Activated CD8-positive, alpha-beta memory T cell treated with anti-CD3 and anti-CD28 coated beads, Interleukin-2, amount 10 ng/mL, durations not matched to agents 7 days and 5 days (primary cell): ENCODE measurements around the gene F7. TPM values are rescaled to one million over a fixed set of nuclear protein-coding genes. Genes with fewer than 3 reads are reported as not detected.
"Not testable (repeated sequence)": the region's sequence is repeated elsewhere in the genome, so short reads cannot be mapped to it uniquely, and the experiment has no call there.

Experiments used
- ATAC-seq: fragments of 150-1000 bp; cut with Tn5 transposase; one replicate; pipeline ENCODE4 v1.10.0; 2021; ENCODE audit warnings: moderate library complexity
- CTCF ChIA-PET: fragments of 350-600 bp; sonication (Branson Sonifier 250); formaldehyde crosslinking; loops from one replicate; lab custom pipeline; 2021; ENCODE audit warnings: antibody characterized with exemption; lab: Charles Lee
- DNase-seq: peaks from one replicate; pipeline ENCODE4 v3.0.0-alpha.2; 2020
- H3K27ac Mint-ChIP-seq: one replicate; pipeline ENCODE4 v1.8.0; 2021; ENCODE audit warnings: mild to moderate bottlenecking, mixed read lengths
- H3K27me3 Mint-ChIP-seq: one replicate; pipeline ENCODE4 v1.8.0; 2021; ENCODE audit warnings: mixed read lengths
- H3K36me3 Mint-ChIP-seq: one replicate; pipeline ENCODE4 v1.8.0; 2021; ENCODE audit warnings: mild to moderate bottlenecking, mixed read lengths
- H3K4me1 Mint-ChIP-seq: one replicate; pipeline ENCODE4 v1.8.0; 2021; ENCODE audit warnings: mixed read lengths
- H3K4me3 Mint-ChIP-seq: one replicate; pipeline ENCODE4 v1.8.0; 2021; ENCODE audit warnings: mild to moderate bottlenecking, moderate library complexity, mixed read lengths
- H3K9me3 Mint-ChIP-seq: one replicate; pipeline ENCODE4 v1.8.0; 2022; ENCODE audit warnings: low read depth, mixed read lengths
- total RNA-seq, 2 experiments: library from RNA; stranded (reverse); gene quantifications; one replicate each; pipeline ENCODE4 v1.2.3, GENCODE V29; 2021

The F7 gene
- total RNA-seq, 2 experiments from 2014 or later: not detected

DNA sequence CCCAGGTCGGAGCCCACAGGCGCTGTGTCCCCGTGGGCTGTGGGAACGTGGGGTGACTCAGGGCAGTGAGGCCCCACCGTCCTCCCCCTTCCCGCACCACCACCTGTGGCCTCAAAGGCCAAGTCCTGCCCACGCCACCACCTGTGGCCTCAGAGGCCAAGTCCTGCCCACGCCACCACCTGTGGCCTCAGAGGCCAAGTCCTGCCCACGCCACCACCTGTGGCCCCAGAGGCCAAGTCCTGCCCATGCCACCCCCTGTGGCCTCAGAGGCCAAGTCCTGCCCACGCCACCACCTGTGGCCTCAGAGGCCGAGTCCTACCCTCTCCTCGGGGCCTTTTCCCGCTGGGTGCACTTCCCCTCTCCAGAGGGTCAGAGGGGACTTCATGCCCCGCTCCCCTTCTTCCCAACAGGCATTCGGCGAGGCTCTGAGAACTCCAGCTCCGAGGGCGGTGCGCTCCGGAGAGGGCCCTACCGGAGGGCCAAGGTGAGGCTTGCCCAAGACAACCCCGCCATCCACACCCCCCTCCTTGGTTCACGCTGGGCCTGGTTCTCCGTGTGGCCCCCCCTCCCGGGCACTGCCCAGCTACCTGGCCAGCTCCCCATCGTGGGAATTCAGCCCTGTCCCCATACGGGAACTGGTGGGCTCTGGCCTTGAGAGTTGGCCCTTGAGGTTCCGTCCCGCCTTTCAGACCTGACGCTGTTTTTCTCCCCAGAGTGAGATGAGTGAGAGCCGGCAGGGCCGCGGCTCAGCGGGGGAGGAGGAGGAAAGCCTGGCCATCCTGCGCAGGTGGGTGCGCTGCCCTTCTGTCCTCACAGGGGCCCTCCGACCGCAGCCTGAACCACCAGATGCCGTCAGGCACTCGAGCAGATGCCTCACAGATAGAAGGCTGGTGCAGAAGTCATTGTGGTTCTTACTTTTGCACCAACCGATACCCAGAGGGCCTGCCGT, 27.4 kb upstream of the F7 start:
- no peak overlapping the region for H3K27ac Mint-ChIP-seq
- no peak overlapping the region for H3K4me3 Mint-ChIP-seq
- DNase-seq: no peak
- no peaks in the 10 kb centered on the region for H3K9me3 Mint-ChIP-seq
- ATAC-seq: no peak
- CTCF ChIA-PET: no interaction called here
- H3K4me1 Mint-ChIP-seq: no peaks in the 10 kb centered on the region
- H3K27me3 Mint-ChIP-seq: no peaks in the 10 kb centered on the region
- H3K36me3 Mint-ChIP-seq: no peaks in the 10 kb centered on the region

DNA sequence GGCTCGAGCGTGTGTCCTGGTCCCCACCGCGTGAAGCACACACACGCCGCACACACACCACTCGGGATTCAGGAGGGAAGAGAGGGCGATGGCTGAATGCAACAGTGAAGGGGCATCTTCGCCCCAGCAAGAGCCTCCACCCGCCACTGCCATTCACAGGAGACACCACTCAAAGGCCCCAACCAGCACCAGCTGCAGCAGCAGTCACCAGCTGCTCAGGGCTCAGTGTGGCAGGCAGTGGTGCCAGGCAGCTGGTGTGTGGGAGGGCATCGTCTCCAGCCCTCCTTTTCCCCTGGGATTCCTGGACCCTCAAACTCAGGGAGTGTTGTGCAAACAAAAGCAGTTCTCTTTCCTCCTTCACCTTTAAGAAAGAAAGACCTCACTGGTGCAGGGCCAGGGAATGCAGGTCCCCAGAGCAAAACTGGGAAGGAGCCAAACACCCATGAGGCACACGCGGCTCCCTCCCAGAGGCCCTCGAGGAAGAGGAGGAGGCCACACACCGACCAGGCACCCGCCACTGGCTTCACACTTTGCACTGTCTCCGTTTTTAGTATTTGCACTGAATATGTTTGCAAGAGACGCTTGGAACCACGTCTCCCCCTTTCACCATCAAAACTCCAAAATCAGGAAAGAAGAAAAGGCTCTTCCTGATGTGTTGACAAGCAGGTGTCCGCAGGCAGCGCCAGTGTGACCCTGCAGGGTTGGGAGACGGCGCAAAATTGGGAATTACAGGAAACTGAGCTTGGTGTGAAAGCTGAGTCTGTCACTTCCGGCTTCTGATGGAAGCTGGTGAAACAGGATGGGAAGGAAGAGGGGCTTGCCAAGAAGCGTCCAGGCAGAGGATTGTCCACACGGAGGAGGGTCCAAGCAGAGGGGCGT, 26.4 kb upstream of the F7 start:
- Mint-ChIP-seq H3K36me3 (no peaks in the 10 kb centered on the region), H3K4me3 (no peak overlapping the region), H3K27ac (no peak overlapping the region), H3K9me3 (no peaks in the 10 kb centered on the region), H3K27me3 (no peaks in the 10 kb centered on the region), H3K4me1 (no peaks in the 10 kb centered on the region)
- CTCF ChIA-PET: no interaction called here
- ATAC-seq: no peak
- no peak for DNase-seq

DNA sequence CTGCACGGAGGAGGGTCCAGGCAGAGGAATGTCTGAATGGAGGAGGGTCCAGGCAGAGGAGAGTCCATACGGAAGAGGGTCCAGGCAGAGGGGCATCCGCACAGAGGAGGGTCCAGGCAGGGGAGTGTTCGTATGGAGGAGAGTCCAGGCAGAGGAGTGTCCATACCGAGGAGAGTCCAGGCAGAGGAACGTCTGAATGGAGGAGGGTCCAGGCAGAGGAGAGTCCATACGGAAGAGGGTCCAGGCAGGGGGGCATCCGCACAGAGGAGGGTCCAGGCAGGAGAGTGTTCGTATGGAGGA, 25.9 kb upstream of the F7 start:
- H3K27me3 Mint-ChIP-seq, H3K36me3 Mint-ChIP-seq, H3K4me3 Mint-ChIP-seq, H3K9me3 Mint-ChIP-seq, H3K4me1 Mint-ChIP-seq, CTCF ChIA-PET, H3K27ac Mint-ChIP-seq, ATAC-seq, DNase-seq: not testable (repeated sequence)

DNA sequence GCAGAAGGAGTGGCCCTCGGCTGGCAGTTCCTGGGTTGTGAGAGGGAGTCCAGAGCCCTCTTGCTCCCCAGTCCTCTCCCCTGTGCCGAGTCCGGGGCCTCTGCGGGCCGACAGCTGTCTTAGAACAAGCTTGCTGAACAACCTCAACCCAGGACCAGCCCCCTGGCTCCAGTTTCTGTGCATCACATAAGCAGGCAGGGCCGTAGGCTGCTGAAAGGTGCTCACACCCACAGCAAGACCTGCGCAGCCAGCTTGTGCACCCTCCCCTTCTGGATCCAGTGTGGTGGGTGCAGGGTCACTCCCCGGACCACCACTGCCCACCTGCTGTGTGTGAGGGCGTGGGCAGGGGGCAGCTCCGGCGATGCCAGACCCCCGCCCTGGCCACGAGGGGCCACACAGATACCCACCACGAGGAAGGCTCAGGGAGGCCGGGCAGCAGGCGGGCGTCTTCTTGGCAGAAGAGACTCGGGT, 25.2 kb upstream of the F7 start:
- DNase-seq: no peak
- no peaks in the 10 kb centered on the region for H3K9me3 Mint-ChIP-seq
- no peaks in the 10 kb centered on the region for H3K27me3 Mint-ChIP-seq
- H3K36me3 Mint-ChIP-seq: no peaks in the 10 kb centered on the region
- no peaks in the 10 kb centered on the region for H3K4me1 Mint-ChIP-seq
- no peak overlapping the region for H3K4me3 Mint-ChIP-seq
- H3K27ac Mint-ChIP-seq: no peak overlapping the region
- CTCF ChIA-PET: no interaction called here
- no peak for ATAC-seq

DNA sequence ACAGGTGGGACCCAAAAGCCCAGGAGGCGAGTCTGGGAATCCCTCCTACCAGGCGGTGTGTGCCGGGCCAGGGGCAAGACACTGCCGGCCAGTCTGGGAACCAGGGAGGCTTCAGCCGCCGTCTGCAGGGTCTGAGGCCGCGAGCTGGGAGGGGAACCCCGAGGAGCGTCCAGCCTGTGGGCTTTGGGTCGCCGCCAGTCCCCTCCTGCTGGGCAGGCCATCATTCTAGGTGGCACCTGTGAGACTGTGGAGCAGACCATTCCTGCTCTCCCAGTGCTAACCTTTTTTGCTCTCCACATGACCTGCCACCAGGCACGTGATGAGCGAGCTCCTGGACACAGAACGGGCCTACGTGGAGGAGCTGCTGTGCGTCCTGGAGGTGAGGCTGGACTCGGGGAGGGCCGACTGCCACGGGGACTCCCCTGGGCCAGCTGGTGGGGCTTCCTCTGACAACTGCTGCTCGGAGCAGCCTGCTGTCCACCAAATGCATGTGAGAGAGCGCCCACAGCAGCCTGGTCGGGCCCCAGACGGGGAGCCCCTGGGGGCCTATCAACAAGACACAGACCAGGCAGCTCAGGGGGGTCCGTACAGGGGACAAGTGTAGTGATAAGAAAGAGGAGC, 24.6 kb upstream of the F7 start:
- ATAC-seq: no peak
- CTCF ChIA-PET: no interaction called here
- DNase-seq: no peak
- H3K4me1 Mint-ChIP-seq: no peaks in the 10 kb centered on the region
- no peaks in the 10 kb centered on the region for H3K27me3 Mint-ChIP-seq
- H3K9me3 Mint-ChIP-seq: no peaks in the 10 kb centered on the region
- no peaks in the 10 kb centered on the region for H3K36me3 Mint-ChIP-seq
- H3K4me3 Mint-ChIP-seq: no peak overlapping the region
- no peak overlapping the region for H3K27ac Mint-ChIP-seq

DNA sequence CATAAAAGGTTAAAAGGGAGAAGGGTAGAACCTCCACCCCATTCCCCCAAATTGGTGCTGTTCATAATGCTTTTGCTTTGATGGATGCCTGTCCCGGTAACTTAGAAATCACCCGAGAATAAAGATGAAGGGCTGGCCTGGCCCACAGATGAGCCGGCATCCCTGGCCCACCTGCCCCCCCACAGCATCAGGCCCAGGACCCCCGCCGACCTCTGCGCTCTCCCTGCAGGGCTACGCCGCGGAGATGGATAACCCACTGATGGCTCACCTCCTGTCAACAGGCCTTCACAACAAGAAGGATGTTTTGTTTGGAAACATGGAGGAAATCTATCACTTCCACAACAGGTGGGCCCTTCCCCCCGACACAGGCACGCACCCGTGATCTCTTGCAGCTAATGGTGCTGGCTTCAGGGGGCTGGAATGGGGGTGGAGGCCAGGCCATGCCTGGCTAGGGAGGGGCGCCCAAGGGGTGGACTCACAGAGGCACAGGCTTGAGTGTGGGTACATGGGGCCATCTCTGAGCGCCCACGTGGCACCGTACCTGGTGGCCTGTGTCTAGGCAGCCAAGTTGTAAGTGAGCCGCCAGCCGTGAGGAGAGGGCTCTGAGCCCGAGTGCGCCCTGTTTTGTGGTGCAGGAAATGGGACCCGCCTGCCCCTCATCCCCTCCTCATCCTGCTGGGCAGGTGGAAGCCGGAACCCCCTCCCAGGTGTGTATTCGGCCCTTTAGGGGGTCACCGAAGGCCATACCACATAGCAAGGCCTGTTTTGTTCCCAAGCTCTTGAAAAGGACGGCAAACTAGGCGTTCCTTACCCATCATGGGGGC, 23.2 kb upstream of the F7 start:
- Mint-ChIP-seq H3K27me3 (no peaks in the 10 kb centered on the region), H3K27ac (no peak overlapping the region), H3K4me1 (no peaks in the 10 kb centered on the region), H3K9me3 (no peaks in the 10 kb centered on the region), H3K4me3 (no peak overlapping the region), H3K36me3 (no peaks in the 10 kb centered on the region)
- ATAC-seq: no peak
- CTCF ChIA-PET: no interaction called here
- DNase-seq: no peak

DNA sequence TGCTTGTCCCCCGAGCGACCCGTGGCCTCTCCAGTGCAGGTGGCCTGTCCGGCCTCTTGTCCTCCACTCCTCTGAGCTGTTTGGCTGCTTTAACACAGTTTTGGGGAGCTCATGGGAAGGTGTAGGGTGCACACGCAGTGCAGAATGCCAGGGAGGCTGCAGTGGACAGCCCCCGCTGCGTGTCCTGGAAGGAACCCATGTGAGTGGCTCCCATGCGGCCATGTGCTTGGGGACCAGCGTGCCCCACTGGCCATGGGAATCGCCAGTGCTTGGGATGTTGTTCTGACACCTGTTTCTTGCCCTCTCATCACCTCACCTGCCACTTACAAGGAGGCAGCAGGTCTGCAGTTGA, 22.6 kb upstream of the F7 start:
- H3K9me3 Mint-ChIP-seq: no peaks in the 10 kb centered on the region
- no peaks in the 10 kb centered on the region for H3K4me1 Mint-ChIP-seq
- H3K36me3 Mint-ChIP-seq: no peaks in the 10 kb centered on the region
- ATAC-seq: no peak
- CTCF ChIA-PET: no interaction called here
- H3K4me3 Mint-ChIP-seq: no peak overlapping the region
- no peaks in the 10 kb centered on the region for H3K27me3 Mint-ChIP-seq
- no peak overlapping the region for H3K27ac Mint-ChIP-seq
- DNase-seq: no peak

DNA sequence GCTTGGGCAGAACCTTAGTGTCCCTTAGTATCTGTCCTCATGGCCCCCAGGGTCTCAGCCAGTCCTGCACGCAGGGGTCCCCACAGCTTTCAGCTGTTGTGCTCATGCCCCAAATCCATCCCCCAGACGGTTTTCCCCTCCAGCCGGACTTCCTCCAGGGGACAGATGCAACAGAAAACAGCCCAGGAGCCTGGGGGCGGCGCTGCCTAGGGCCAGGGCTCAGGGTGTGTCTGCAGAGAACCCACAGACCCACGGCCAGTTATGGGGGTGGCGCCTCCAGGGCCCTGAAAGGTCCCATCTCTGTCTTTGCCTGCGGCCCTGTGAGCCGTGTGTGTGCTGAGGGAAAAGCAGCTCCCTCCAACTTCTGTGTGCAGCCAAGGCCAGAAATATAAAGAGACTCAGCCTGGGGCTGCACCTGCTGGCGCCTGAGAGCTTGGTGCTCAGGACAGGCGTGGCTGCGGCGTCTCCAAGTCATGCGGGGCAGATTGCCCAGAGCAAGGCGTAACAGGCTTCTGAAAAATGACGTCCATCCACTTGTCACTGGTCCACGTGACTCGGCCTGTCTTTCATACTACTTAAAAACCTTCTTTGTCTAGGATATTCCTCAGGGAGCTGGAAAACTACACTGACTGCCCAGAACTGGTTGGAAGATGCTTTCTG, 22.1 kb upstream of the F7 start:
- H3K36me3 Mint-ChIP-seq: no peaks in the 10 kb centered on the region
- no peak overlapping the region for H3K27ac Mint-ChIP-seq
- no peaks in the 10 kb centered on the region for H3K9me3 Mint-ChIP-seq
- DNase-seq (no peak), ATAC-seq (no peak)
- H3K4me3 Mint-ChIP-seq: no peak overlapping the region
- no peaks in the 10 kb centered on the region for H3K27me3 Mint-ChIP-seq
- H3K4me1 Mint-ChIP-seq: no peaks in the 10 kb centered on the region
- CTCF ChIA-PET: no interaction called here

DNA sequence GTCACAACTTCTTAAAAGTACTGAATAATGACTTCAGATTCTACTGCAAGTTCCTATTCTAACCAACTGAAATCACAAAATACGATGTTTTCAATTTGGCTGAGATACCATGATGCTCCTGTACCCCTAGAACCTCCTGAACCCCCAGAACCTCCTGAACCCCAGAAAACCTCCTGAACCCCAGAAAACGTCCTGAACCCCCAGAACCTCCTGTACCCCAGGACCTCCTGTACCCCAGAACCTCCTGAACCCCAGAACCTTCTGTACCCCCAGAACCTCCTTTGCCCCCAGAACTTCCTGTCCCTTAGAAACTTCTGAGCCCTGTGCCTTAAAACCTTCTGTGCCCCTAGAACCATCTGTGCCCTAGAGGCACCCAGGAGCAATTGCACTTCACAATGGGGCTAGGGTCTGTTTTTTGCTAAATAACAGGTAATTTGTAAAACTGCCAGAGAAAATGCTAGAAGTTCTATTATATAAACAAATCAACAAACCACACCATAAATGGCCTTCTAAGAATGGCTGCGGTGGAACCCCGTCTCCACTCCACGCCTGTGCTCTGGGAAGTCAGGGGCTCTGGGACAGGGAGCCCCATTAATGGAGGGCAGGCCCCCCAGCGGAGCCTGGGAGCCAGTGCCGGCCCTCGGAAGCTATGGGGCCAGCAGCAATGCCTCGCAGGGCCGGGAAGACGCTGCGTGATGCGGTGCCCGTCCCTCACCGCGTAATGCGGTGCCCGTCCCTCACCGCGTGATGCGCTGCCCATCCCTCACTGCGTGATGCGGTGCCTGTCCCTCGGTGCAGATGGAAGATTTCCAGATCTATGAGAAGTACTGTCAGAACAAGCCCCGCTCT, 21.3 kb upstream of the F7 start:
- Mint-ChIP-seq H3K27me3 (no peaks in the 10 kb centered on the region), H3K9me3 (no peaks in the 10 kb centered on the region), H3K27ac (no peak overlapping the region), H3K4me1 (no peaks in the 10 kb centered on the region), H3K4me3 (no peak overlapping the region), H3K36me3 (no peaks in the 10 kb centered on the region)
- DNase-seq (no peak), ATAC-seq (no peak)
- CTCF ChIA-PET: no interaction called here

DNA sequence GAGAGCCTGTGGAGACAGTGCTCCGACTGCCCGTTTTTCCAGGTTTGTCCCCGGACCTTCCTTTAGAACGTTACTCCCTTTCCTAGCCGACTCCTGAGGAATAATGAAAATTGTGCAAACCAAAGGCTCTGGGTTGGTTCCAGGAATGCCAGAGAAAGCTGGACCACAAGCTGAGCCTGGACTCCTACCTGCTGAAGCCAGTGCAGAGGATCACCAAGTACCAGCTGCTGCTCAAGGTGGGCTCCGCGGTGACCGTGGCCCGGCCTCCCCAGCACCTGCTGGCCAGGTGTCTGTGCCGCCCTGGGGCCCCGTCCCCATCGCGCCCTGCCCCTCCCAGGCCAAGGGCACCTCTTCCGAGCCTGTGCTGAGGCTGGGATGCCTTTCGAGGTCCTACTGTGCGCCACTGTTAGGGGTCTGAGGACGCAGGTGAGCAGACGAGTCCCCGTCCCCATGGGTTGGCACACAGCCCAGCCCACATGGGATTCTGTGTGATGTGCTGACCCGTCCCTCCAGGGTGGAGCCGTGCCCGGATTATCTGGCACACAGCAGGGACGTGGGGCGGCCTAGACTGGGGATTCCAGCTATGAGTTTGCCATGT, 20.5 kb upstream of the F7 start:
- Mint-ChIP-seq H3K27me3 (no peaks in the 10 kb centered on the region), H3K36me3 (no peaks in the 10 kb centered on the region), H3K4me1 (no peaks in the 10 kb centered on the region), H3K9me3 (no peaks in the 10 kb centered on the region), H3K4me3 (no peak overlapping the region), H3K27ac (no peak overlapping the region)
- DNase-seq (no peak), ATAC-seq (no peak)
- CTCF ChIA-PET: no interaction called here

DNA sequence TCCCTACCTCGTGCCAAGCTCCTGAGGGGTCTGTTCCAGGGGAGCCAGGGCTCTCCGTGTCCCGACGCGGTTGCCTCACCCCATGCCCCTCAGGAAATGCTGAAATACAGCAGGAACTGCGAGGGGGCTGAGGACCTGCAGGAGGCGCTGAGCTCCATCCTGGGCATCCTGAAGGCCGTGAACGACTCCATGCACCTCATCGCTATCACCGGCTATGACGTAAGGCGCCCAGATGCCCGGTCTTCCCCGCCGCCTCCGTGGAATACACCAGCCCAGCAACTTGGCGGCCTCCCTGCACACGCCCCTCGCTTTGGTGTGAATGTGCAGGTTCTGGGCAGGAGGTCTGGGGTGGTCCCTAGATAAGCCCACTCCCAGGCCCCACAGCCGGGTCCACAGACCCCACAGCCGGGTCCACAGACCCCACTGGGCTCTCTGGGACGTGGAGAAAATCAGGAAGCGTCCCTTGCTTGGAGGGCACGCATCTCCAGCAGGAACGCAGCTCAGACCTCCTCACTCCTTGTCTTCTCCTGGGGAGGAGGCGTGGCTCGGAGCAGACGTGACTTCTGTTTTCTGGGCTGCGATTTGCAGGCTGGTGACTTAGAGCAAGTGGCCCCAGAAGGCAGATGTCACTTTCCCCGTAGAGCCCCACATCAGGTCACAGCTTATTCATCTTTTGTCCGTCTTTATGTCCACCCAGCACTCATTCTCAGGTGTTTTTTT, 19.4 kb upstream of the F7 start:
- no peaks in the 10 kb centered on the region for H3K4me1 Mint-ChIP-seq
- H3K27ac Mint-ChIP-seq: no peak overlapping the region
- H3K27me3 Mint-ChIP-seq: no peaks in the 10 kb centered on the region
- ATAC-seq: no peak
- no peak overlapping the region for H3K4me3 Mint-ChIP-seq
- DNase-seq: no peak
- H3K36me3 Mint-ChIP-seq: no peaks in the 10 kb centered on the region
- H3K9me3 Mint-ChIP-seq: no peaks in the 10 kb centered on the region
- CTCF ChIA-PET: no interaction called here
